ENCODE data around the gene CCNDBP1.

The CCNDBP1 gene

DNA sequence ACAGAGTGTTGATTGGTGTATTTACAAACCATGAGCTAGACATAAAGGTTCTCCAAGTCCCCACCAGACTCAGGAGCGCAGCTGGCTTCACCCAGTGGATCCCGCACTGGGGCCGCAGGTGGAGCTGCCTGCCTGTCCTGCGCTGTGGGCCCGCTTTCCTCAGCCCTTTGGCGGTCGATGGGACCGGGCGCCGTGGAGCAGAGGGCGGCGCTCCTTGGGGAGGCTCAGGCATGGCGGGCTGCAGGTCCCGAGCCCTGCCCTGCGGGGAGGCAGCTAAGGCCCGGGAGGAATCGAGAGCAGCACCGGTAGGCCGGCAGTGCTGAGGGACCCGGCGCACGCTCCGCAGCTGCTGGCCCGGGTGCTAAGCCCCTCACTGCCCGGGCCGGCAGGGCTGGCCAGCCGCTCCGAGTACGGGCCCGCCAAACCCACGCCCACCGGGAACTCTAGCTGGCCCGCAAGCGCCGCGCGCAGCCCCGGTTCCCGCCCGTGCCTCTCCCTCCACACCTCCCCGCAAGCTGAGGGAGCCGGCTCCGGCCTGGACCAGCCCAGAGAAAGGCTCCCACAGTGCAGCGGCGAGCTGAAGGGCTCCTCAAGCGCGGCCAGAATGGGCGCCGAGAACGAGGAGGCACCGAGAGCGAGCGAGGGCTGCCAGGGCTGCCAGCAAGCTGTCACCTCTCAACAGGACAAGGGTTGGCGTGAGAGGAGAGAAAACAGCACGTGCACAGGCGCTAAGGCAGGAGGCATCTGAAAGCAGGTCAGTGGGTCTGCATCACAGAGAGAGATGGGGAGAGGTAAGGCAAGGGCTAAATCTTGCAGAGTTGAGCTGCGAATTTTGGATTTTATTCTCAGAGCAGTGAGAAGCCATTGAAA, 41.5 kb downstream of the CCNDBP1 start:
- TF ChIP-seq, protein P1, sequence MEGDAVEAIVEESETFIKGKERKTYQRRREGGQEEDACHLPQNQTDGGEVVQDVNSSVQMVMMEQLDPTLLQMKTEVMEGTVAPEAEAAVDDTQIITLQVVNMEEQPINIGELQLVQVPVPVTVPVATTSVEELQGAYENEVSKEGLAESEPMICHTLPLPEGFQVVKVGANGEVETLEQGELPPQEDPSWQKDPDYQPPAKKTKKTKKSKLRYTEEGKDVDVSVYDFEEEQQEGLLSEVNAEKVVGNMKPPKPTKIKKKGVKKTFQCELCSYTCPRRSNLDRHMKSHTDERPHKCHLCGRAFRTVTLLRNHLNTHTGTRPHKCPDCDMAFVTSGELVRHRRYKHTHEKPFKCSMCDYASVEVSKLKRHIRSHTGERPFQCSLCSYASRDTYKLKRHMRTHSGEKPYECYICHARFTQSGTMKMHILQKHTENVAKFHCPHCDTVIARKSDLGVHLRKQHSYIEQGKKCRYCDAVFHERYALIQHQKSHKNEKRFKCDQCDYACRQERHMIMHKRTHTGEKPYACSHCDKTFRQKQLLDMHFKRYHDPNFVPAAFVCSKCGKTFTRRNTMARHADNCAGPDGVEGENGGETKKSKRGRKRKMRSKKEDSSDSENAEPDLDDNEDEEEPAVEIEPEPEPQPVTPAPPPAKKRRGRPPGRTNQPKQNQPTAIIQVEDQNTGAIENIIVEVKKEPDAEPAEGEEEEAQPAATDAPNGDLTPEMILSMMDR (IDR thresholded peaks at IDR 0.05; ENCODE audit: insufficient read depth, low read depth, low read length, missing control alignments), result no peak
- no peak overlapping the region for H3K4me3 ChIP-seq (ENCODE audit: low read length)
- no peak for DNase-seq (ENCODE audit: low read depth)

GRCh38 chr15:43229977-43230376, 44.8 kb downstream of the CCNDBP1 start:
- DNase-seq (ENCODE audit: low read depth), result no peak
- TF ChIP-seq, protein P1 (IDR thresholded peaks at IDR 0.05; ENCODE audit: insufficient read depth, low read depth, low read length, missing control alignments), result no peak
- H3K4me3 ChIP-seq (ENCODE audit: low read length), result no peak overlapping the region

DNA sequence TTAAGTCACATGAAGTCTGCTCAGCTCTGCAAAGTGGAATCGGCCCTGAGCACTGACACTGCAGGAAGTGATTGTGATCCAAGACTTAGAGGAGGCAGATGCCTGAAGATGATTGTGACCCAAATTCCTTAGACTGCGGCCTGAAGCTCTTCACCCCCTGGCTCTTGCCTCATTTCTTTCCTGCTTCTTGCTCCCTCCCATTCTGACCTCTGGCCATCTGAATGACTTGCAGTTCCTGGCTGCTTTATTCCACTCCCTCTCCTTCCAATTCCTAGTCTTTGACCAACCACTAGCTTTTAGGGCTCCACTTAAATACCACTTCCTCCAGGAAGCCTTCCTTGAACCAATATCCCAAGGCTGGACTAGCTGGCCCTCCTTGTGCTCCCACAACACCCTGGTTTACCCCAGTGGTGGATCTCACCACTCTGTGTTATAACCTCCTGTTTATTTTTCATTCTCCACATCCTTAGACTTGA, 45.5 kb downstream of the CCNDBP1 start:
- TF ChIP-seq, protein P1 (IDR thresholded peaks at IDR 0.05; ENCODE audit: insufficient read depth, low read depth, low read length, missing control alignments), result no peak
- DNase-seq (ENCODE audit: low read depth), result no peak
- no peak overlapping the region for H3K4me3 ChIP-seq (ENCODE audit: low read length)

GRCh38 chr15:43232289-43232874, 47.2 kb downstream of the CCNDBP1 start:
- DNase-seq (ENCODE audit: low read depth), result peak; percentile 41
- no peak overlapping the region for H3K4me3 ChIP-seq (ENCODE audit: low read length)
- TF ChIP-seq, protein P1 (IDR thresholded peaks at IDR 0.05; ENCODE audit: insufficient read depth, low read depth, low read length, missing control alignments), result no peak

- DNase-seq (ENCODE audit: low read depth), result no peak
- TF ChIP-seq, protein P1 (IDR thresholded peaks at IDR 0.05; ENCODE audit: insufficient read depth, low read depth, low read length, missing control alignments), result no peak
These were observed 50.3 kb downstream of the CCNDBP1 start for GRCh38 chr15:43235536-43235935.

DNA sequence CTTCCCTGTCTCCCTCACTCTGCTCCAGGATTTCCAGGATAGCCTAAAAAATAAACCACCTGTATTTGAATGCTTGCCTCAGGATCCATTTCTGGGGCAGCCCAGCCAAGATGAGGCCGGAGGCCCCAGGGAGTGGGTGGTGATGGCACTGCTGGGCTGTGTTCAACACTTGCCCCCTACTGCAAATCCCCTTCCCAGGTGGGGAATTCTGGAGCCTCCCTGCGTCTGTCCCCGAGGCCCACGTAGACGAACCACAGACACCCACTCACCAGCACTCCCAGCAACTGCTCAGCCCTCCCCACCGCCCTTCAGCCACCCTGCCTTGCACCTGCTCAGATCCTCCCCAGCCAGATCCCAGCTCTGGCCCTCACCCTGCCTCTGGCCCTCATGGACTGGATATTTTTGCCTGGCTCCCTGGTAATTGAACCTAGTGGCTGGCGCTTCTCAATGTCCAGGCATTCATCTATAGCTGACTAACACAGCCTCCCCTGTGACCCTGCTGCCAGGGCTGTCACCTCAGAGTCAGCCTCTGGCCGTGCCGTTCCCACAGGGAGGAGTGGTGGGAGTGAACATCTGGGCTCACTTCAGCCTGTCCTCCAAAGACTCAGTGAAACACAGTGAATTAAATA, 52.8 kb downstream of the CCNDBP1 start:
- H3K4me3 ChIP-seq (ENCODE audit: low read length), result no peak overlapping the region
- TF ChIP-seq, protein P1 (IDR thresholded peaks at IDR 0.05; ENCODE audit: insufficient read depth, low read depth, low read length, missing control alignments), result no peak
- DNase-seq (ENCODE audit: low read depth), result no peak

More at GRCh38 chr15:43235536-43235935, 50.3 kb downstream of the CCNDBP1 start:
- H3K4me3 ChIP-seq (ENCODE audit: low read length), result no peak overlapping the region

Data from epithelial cell of esophagus (primary cell).